CD4-positive, alpha-beta T cell treated with Interleukin-17A for 4 hours (primary cell): ENCODE data around the gene GAS7.
A peak's percentile ranks its signal among the peaks of the same experiment; 100 is the strongest.
"Not testable (repeated sequence)": the region's sequence is repeated elsewhere in the genome, so short reads cannot be mapped to it uniquely, and the experiment has no call there.

Experiments used
- DNase-seq: peaks from one replicate; pipeline ENCODE4 v3.0.0-alpha.2; 2020; ENCODE audit warnings: mixed read lengths

The GAS7 gene

DNA sequence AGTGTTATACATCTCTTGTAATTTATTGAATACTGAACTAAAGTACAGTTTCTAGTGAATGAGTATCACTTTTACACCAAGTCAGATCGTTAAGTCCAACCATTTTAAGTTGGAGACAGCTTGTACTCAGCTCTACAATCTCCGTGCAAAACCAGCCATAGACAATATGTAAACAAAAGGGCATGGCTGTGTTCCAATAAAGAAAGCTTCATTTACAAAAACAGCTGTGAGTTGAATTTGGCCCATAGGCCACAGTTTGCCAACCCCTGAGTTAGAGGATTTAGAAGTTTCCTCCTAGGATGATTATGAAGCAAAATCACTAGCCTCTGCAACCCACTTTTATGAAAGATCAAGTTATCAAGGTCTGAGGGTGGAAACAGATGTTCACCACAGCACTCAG, 187.7 kb downstream of the GAS7 start:
- no peak for DNase-seq

GRCh38 chr17:10003705-10004104, 194.7 kb downstream of the GAS7 start:
- no peak for DNase-seq

- not testable (repeated sequence) for DNase-seq
Measured at GRCh38 chr17:10002567-10003360, 195.6 kb downstream of the GAS7 start.

DNA sequence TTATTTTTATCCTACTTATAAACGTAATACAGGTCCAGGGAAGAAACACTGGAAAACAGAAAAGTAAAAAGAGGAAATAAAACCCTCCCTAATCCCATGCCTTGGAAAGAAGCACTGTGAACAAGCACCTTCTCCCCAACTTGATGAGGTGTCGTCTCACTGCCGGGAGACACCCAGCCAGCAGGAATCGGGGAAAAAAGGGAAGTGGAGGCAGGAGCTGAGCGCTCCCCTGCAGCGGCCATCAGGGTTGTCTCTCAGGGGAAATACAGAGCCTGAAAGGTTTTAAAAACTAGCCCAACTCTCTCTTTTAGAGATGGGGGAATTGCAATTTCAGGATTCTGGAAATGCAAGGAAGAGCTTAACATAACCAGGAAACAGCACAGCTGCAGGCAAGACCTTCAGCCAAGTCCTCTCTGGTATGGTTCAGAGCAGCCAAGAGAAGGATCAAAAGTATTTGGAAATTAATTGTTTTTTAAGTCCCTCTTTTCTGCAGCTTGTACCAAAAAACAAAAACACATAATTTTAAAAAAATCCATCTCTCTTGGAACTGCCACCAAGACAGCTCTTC, 197.0 kb downstream of the GAS7 start:
- DNase-seq: no peak

DNA sequence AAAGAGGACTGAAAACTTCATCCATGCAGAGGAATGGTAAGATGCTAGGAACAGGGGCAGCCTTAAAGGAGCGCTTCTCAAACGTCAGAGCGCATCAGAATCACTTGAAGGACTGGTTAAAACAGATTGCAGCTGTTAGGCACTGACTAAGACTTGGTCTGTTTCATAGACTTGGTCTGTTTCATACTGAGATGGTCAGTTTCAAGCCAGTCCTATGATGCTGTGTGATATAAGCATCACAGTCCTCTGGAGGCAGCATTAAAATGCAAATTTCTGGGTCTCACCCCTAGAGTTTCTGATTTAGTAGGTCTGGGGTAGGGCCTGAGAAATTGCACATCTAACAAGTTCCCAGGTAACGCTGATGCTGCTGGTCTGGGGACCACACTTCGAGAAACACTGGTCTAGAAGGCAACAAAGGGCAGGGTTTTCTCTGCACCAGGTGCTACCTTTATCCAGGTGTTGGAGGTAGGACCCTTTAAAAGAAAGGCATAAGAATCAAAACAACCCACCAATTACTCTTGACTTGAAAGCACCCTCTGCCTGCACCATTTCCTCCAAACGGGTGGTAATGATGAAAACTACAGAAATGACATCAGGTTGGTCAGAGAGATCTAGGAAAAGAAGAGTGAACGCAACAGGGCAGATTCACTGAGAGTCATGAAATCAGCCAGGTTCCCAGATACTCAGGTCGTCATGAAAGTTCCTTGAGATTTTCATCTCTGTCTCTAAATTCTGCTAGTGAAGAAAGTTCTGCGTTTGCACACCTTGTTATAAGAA, 198.3 kb downstream of the GAS7 start:
- DNase-seq: no peak

DNA sequence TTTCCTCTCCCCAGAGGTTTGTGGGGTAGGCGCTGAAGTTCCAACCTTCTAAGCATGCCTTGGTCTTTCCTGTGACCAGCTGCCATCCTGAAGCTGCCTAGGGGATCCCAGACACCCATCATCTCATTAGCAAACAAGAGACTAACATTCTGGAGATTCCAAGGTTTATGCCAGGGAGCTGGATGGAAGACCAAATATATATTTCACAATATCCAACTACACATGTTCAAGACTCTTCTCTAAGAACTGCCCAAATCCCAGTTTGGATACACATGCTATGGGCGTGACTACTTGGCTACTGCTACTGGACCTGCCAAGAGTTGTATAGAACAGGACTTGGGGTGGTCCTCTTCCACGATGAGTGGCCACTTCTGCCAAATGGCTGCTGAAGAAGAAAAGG, 200.3 kb downstream of the GAS7 start:
- no peak for DNase-seq

- DNase-seq: no peak
Measured at GRCh38 chr17:9994761-9995160, 203.6 kb downstream of the GAS7 start.

DNA sequence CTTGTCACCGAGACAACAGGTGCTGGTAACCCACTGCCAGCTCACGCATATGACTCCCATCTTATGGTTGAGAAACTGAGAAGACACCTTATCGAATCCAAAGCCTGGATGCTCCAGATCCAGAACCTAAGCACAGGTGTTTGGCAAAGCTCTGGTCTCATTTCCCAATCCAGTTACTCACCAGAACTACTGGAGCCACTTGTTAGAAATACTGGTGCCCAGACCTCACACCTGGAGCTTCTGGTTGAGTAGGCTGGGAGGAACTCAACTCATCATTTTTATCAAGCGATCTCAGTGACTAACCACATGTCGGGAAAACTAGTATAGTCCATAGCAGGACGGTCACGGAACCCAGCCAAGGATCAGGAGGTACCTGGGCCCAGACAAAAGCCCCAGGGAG, 206.6 kb downstream of the GAS7 start:
- no peak for DNase-seq

DNA sequence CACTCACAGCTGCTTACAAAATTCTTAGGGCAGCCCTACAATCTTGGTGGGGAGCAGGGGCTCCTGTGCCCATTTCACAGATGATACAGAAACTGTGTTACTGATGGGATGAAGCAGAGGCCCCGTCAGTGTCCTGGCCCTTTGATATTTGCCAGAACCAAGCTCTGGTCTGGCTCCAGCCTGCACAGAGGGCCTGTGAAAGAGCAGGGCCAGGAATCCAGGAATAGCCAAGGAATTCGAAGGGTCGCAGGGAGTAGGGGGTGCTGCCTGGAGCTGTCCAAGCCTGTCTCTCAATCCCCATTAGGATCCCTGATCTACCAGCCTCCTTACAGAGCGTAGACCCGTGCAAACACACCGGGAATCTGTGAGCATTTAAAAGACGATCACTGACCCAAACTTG, 207.1 kb downstream of the GAS7 start:
- DNase-seq: no peak

GRCh38 chr17:9987779-9988585, 210.4 kb downstream of the GAS7 start:
- peak; percentile 27 for DNase-seq

DNA sequence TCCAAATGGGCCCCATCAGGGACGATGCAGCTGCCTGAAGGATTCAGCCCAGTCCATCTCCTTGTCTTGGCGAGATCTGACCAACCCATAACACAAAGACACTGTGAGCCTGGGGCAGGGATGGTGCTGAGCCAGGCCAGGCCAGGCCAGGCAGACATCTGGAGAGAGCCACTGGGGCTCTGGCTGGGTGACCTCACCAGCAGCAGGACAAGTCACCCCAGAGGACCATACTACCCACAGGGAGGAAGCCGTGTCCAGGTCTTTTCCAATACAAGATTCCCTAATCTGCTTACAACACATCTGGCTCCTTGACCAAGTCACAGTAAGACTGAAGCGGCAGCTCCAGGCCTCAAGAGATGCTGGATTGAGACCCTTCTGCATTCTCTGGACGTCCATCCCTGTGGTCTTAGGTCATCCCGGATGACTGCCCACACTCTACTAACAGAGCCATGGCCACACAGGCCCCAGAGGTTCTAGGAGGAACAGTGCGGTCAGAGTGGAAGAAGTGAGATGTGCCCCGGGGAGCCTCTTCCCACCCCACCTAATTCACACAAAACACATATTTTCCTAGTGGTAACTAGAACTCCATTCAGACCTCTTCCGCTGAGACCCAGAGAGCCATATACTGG, 211.5 kb downstream of the GAS7 start:
- DNase-seq: no peak

GRCh38 chr17:9985646-9986045, 212.8 kb downstream of the GAS7 start:
- no peak for DNase-seq

GRCh38 chr17:9984768-9985167, 213.6 kb downstream of the GAS7 start:
- DNase-seq: no peak

DNA sequence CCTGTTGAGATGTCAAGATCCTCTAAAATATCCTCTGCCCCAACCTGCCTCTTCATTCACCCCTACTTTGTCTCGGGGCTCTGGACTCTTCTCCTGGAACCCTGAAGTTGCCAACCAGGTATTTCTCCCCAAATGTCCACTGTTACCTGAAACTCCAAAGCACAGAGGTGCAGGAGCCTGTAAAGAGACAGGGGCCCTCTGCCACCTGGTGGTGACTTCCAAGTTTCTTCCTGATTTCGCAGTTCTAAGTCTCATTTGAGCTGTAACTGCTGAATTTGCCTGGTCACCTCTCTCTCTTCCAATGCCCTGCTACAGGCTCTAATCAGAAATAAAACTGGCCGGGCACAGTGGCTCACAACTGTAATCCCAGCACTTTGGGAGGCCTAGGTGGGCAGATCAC, 216.2 kb downstream of the GAS7 start:
- DNase-seq: no peak

GRCh38 chr17:9981344-9981915, 217.0 kb downstream of the GAS7 start:
- no peak for DNase-seq

DNA sequence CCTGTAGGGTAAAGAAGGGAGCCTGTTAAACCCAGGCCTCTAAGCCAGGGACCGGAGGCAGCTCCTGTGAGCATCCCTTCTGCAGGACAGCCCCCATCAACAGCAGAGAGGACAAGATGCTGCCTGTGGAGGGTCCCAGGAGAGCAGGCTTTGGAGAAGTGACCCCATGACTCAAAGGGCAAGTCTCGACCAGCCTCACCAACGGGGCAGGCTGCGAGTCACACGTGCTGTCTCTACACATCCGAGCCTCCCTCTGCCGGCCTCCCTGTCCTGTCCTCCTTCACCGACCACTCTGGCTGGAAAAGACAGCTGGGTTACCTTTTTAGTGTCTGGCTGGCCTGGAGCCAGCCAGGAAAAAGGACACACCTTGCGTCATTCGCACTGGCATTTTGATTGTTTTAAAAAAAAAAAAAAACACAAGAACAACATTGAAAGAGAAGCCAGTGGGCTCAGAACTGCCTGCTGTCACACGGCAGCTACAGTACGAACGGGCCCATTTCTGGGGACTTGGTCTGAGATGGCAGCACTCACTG, 218.9 kb downstream of the GAS7 start:
- DNase-seq: no peak

DNA sequence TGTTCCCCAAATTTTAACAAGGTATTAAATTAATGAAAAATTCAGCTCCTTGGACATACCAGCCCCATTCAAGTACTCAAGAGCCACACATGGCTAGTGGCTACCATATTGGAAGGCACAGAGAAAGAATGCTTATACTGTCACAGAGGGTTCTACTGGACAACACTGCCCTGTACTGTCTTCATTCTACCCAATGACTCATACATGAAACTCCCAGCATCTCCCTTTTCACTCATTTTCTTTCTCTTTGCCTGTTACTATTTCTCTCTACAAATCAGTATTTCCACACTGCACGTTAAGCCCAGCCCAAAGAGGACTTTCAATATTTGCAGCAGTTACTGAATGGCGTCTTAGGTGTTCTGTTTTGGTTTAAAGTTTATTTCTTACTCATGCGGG, 221.2 kb downstream of the GAS7 start:
- DNase-seq: no peak

- DNase-seq: no peak
Measured at GRCh38 chr17:9976283-9977179, 221.9 kb downstream of the GAS7 start.

DNA sequence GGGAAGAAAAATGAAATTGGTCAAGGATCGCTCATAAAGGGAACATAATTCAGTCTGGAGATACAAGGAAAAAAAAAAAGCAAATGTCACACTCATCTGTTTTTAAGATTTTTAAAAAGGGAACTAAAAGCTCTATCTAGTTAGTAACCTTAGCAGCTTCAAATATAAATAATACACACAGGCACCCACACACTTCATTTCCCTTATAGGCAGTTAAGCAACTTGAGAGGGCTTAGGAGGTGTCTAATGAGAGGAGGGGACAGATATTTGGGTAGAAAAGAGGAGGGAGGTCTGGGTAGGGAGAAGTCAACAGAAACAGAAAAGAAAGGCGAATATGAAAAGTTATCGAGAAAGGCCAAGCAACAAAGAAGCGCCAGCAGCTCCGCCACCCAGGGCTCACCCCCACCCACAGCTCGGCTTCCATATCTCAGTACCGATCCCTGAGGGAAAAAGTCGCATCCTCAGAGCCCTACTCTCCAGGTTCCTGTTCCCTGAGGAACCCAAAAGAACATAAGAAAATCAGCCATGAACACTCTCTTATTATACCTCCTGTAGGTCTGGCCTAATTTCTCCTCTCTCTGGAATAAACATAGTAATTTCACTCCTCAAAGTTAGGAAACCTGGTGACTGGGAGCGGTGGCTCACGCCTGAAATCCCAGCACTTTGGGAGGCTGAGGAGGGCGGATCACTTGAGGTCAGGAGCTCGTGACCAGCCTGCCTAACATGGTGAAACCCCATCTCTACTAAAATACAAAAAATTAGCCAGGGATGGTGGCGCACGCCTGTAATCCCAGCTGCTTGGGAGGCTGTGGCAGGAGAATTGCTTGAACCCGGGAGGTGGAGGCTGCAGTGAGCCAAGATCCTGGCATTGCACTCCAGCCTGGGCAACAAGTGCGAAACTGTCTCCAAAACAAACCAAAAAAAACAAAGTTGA, 223.7 kb downstream of the GAS7 start:
- no peak for DNase-seq
